DND-41 (cell line): ENCODE data around the gene OSBPL8.

Experiments used
- ATAC-seq: fragments of 200-7000 bp; cut with Tn5 transposase; 3 replicates; pipeline ENCODE4 v1.9.1; 2021; ENCODE audit warnings: low read depth; ENCODE audit not compliant: insufficient read depth
- DNase-seq: peaks from one replicate; pipeline ENCODE4 v3.0.0-alpha.2; 2020
- H2AFZ ChIP-seq: 2 replicates; pipeline ENCODE4 v1.6.0; 2012; ENCODE audit warnings: low read depth, low read length
- H3K27ac ChIP-seq: 2 replicates; pipeline ENCODE4 v1.5.1; 2012; ENCODE audit warnings: low read length, inconsistent platforms
- H3K27me3 ChIP-seq: fragments of 200-600 bp; sonication (generic); 2 replicates; pipeline ENCODE4 v1.6.0; 2012; ENCODE audit warnings: low read length, mild to moderate bottlenecking, inconsistent platforms; ENCODE audit not compliant: insufficient read depth, poor library complexity
- H3K36me3 ChIP-seq: 2 replicates; pipeline ENCODE4 v1.5.1; 2012; ENCODE audit warnings: low read length, inconsistent platforms; ENCODE audit not compliant: insufficient read depth
- H3K4me1 ChIP-seq: 2 replicates; pipeline ENCODE4 v1.5.1; 2012; ENCODE audit warnings: mild to moderate bottlenecking, low read length; ENCODE audit not compliant: insufficient read depth
- H3K4me2 ChIP-seq: 2 replicates; pipeline ENCODE4 v1.6.0; 2012; ENCODE audit warnings: mild to moderate bottlenecking, moderate library complexity, low read length, inconsistent platforms; ENCODE audit not compliant: insufficient read depth
- H3K4me3 ChIP-seq, 2 experiments: fragments of 200-600 bp in 1 of 2; shearing (Covaris generic) in 1 of 2; 2 replicates each; pipeline ENCODE4 v1.5.1; 2012 to 2016; ENCODE audit warnings: inconsistent platforms in 2 of 2, low read length in 2 of 2, mild to moderate bottlenecking in 2 of 2, low read depth in 1 of 2, moderate library complexity in 1 of 2
- H3K79me2 ChIP-seq: 2 replicates; pipeline ENCODE4 v1.6.0; 2012; ENCODE audit warnings: low read length, inconsistent platforms; ENCODE audit not compliant: insufficient read depth
- H3K9ac ChIP-seq: 2 replicates; pipeline ENCODE4 v1.6.0; 2012; ENCODE audit warnings: low read depth, mild to moderate bottlenecking, inconsistent platforms, low read length, moderate library complexity
- H3K9me3 ChIP-seq: 2 replicates; pipeline ENCODE4 v1.5.1; 2012; ENCODE audit warnings: low read length, moderate library complexity, mild to moderate bottlenecking, inconsistent platforms; ENCODE audit not compliant: insufficient read depth, severe bottlenecking
- H4K20me1 ChIP-seq: 2 replicates; pipeline ENCODE4 v1.6.0; 2012; ENCODE audit warnings: low read length; ENCODE audit not compliant: insufficient read depth
- EZH2 ChIP-seq: IDR thresholded peaks from 3 replicates; pipeline ENCODE4 v1.6.1; 2012; ENCODE audit warnings: borderline replicate concordance, low read depth, mild to moderate bottlenecking, moderate library complexity, low read length, inconsistent platforms; ENCODE audit not compliant: severe bottlenecking
- TF ChIP-seq, protein P1 (sequence below): IDR thresholded peaks from 2 replicates; pipeline ENCODE4 v1.5.1; 2012; ENCODE audit warnings: borderline replicate concordance, low read length, moderate library complexity, mild to moderate bottlenecking; ENCODE audit not compliant: poor library complexity, severe bottlenecking; ENCODE audit errors: extremely low read depth

The OSBPL8 gene

DNA sequence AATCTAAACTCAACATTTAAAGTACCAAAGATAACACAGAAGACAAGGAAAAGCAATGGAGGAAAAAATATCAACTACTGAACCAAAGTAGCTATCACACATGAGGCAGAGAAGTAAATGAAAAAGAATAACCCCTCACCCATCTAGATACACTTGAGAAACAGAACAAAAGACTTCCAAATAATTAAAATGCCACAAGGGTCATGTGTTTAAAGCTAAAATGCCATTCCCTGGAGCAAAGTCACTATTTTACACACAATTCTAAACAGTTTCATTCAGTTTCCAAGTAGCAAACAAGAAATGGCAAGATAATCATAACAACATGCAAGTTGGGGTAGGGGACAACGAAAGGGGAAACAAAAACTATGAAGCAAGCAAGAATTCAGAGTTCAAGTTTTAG lies 12.0 kb downstream of the OSBPL8 start:
- no peak overlapping the region for H3K9ac ChIP-seq

DNA sequence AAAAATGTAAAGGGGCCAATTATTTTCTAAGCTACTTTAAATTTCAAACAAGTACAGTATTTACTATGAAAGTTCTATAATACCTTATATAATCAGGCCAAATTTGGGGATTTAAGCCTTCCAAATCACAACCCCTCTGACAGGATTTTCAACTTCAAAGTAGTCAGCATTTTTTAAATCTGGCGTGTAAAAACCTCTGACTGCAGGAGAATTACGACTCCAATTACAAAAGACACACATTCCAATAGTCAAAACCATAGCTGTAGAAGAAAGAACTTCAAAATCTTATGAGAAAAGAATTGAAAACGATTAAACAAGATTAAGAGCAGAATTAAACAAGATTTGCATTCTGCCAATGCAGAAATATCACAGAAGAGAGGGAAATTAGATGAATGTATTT lies 12.7 kb downstream of the OSBPL8 start:
- no peak overlapping the region for H3K27ac ChIP-seq
- TF ChIP-seq, protein P1, sequence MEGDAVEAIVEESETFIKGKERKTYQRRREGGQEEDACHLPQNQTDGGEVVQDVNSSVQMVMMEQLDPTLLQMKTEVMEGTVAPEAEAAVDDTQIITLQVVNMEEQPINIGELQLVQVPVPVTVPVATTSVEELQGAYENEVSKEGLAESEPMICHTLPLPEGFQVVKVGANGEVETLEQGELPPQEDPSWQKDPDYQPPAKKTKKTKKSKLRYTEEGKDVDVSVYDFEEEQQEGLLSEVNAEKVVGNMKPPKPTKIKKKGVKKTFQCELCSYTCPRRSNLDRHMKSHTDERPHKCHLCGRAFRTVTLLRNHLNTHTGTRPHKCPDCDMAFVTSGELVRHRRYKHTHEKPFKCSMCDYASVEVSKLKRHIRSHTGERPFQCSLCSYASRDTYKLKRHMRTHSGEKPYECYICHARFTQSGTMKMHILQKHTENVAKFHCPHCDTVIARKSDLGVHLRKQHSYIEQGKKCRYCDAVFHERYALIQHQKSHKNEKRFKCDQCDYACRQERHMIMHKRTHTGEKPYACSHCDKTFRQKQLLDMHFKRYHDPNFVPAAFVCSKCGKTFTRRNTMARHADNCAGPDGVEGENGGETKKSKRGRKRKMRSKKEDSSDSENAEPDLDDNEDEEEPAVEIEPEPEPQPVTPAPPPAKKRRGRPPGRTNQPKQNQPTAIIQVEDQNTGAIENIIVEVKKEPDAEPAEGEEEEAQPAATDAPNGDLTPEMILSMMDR: no peak
- TF ChIP-seq EZH2: no peak
- peaks cover 96% of the 10 kb centered on the region for H3K79me2 ChIP-seq
- no peaks in the 10 kb centered on the region for H3K27me3 ChIP-seq
- no peak for DNase-seq
- no peak overlapping the region for H3K4me3 ChIP-seq
- H3K4me2 ChIP-seq: no peak overlapping the region
- peaks cover 50% of the 10 kb centered on the region for H4K20me1 ChIP-seq
- H3K9me3 ChIP-seq: no peaks in the 10 kb centered on the region
- H2AFZ ChIP-seq: no peak overlapping the region
- no peaks in the 10 kb centered on the region for H3K36me3 ChIP-seq
- no peak overlapping the region for H3K9ac ChIP-seq
- no peaks in the 10 kb centered on the region for H3K4me1 ChIP-seq
- no peak for ATAC-seq

More for the DNA sequence above, 12.0 kb downstream of the OSBPL8 start:
- DNase-seq (no peak), ATAC-seq (no peak)
- Histone ChIP-seq H2AFZ (no peak overlapping the region), H3K4me1 (peaks cover 2% of the 10 kb centered on the region; the same call in 1 of the 2 replicates), H3K4me2 (no peak overlapping the region), H3K9me3 (no peaks in the 10 kb centered on the region), H3K36me3 (no peaks in the 10 kb centered on the region), H3K79me2 (peaks cover 96% of the 10 kb centered on the region), H3K27ac (no peak overlapping the region), H3K4me3 (no peak overlapping the region), H3K27me3 (no peaks in the 10 kb centered on the region), H4K20me1 (peaks cover 50% of the 10 kb centered on the region)
- no peak for TF ChIP-seq EZH2
- TF ChIP-seq, protein P1: no peak

DNA sequence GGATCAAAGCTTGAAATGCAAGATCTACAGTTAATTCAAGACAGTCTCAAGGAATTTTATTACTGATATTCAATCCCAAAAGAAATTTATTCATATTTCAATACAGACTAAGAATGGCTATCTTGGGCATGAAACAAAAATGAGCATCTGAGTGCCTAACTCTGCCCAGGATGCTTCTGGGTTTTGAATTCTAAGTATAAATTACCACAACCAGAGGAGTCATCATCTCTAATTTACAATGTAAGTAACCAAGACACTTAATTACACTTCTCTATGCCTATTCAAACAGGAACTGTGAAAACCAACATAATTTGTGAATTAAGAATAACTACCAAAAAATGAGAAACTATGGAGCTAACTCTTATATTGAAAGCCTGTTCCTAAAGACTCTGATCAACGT lies 14.1 kb downstream of the OSBPL8 start:
- Histone ChIP-seq H3K27ac (no peak overlapping the region), H3K27me3 (no peaks in the 10 kb centered on the region), H3K79me2 (peaks cover 90% of the 10 kb centered on the region), H3K9ac (no peak overlapping the region), H3K9me3 (no peaks in the 10 kb centered on the region), H2AFZ (no peak overlapping the region), H3K36me3 (no peaks in the 10 kb centered on the region), H3K4me1 (no peaks in the 10 kb centered on the region), H3K4me2 (no peak overlapping the region), H4K20me1 (peaks cover 43% of the 10 kb centered on the region; the same call in 1 of the 2 replicates), H3K4me3 (no peak overlapping the region)
- TF ChIP-seq EZH2: no peak
- TF ChIP-seq, protein P1: no peak
- ATAC-seq (no peak), DNase-seq (no peak)
